GM21381 (cell line): ENCODE data around the gene ZNF254.
"Not testable (repeated sequence)": the region's sequence is repeated elsewhere in the genome, so short reads cannot be mapped to it uniquely, and the experiment has no call there.

ENCODE experiments used
- ATAC-seq: cut with Tn5 transposase; IDR thresholded peaks from one replicate; pipeline ENCODE4 v1.9.1; 2021; ENCODE audit warnings: mild to moderate bottlenecking, moderate library complexity; ENCODE audit not compliant: unreplicated experiment

ZNF254 gene

GRCh38 chr19:24071078-24071477 is 15.9 kb upstream of the ZNF254 start:
- ATAC-seq, result no peak

DNA sequence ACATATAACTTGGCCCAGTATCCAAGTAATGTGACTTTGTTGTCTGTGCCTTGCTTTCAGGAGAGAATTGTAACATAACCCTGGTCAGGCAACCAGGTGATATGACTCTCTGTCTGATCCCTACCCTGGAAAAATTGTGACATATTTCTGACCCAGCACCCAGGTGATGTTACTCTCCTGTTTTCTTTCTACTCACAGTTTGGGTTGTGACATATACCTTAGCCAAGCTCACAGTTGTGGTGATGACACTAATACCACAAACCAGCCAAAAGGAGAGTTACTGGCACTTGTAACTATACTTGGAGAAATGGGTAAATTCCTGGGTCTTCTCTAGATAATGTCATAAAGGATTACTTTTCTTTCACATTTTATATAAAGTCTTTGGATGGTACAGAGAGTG is 14.3 kb upstream of the ZNF254 start:
- no peak for ATAC-seq

- no peak for ATAC-seq
Measured at GRCh38 chr19:24073807-24074206, 13.2 kb upstream of the ZNF254 start.

- no peak for ATAC-seq
Measured at GRCh38 chr19:24074720-24075454, 12.1 kb upstream of the ZNF254 start.

DNA sequence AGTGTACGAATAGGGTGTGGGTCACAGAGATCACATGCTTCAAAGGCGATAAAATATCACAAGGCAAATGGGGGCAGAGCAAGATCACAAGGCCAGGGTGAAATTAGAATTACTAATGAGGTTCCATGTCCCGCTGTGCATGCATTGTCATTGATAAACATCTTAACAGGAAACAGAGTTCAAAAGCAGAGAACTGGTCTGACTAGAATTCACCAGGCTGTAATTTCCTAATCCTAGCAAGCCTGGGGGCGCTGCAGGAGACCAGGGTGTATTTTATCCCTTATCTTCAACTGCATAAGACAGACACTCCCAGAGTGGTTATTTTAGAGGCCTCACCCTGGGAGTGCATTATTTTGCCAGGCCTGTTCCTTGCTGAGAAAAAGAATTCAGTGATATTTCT is 11.5 kb upstream of the ZNF254 start:
- ATAC-seq, result not testable (repeated sequence)

DNA sequence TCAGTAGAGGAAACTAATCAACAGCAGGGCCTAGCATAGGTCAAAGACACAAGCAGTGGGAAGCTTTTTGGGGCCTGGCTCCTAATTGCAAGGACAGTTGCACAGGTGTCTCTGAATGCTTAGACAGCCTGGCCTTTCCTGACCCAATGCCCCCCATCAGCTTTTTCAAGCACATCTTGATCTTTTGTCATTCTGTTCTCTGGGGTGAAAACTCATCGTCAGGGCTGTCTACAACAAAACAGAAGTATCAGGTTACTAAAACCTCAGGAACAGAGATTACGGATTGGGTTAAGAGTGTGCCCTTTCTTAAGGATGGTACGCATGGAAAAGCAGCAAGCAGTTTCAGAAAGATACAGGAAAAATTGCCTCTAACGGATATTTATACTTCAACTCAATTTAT is 8.3 kb upstream of the ZNF254 start:
- no peak for ATAC-seq

DNA sequence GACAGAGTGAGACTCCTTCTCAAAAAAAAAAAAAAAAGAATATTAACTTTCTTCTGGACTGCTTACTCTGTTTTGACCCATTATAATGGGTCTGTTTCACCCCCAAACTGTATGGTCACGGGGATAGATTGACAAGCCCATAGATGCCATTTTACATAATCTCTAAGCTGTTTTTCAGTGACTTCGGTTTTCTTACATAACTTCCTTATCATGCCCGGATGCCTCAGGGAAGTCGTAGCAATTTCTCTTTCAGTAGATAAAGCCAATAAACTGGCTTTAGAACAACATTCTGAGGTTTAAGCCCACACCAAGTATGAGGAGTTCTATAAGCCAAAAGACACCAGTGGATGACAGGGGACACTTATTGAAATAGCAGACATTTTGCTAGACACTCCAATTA is 5.9 kb upstream of the ZNF254 start:
- ATAC-seq, result no peak

DNA sequence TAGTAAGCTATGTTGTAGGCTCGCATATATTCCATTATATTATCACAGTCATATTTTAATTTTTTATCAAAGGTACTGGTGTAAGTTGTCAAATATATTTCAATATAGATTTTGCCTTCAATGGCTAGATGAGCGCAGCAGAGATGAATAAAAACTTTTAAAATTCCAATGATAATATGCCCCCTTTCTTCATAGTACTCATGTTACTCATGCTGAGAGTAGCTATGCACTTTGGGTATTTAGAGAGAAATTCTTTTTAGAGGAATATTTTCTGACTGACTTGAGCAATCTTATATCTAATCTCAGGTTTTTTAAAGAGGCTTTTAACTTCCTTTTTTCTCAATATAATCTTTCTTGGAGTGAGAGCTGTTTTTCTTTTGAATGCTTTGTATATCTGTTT is 11.4 kb downstream of the ZNF254 start:
- ATAC-seq, result no peak

DNA sequence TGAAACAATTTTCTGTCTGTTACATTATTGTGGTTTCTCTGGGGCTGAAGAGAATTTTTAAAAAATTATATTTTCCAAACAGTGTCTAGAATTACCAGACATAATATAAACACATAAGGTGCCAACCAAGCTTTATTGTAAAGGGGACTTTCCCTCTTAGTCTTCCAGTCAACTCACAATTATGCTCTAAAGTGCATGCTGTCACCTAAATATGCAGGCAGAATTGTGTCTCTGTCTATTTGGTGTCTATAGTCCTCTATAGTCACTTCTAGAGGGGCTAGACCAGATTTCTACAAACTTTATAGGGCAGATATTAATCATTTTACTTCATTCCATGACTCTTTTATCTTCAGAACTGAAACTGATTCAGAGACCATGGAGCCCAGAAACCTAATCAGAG is 12.8 kb downstream of the ZNF254 start:
- no peak for ATAC-seq

DNA sequence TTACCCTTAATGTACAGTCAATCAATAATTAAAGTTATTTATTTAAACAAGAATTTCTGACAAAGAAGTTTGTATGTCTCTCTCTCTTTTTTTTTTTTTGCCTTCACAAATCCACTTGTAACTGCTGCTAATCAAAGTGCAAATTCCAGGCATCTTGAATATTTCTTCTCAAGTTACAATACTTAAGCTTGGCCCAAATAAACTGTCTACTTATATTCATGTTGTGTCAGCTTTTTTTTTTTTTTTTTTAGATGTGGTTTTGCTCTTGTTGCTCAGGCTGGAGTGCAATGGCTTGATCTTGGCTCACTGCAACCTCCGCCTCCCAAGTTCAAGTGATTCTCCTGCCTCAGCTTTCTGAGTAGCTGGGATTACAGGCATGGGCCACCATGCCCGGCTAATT is 13.6 kb downstream of the ZNF254 start:
- not testable (repeated sequence) for ATAC-seq

DNA sequence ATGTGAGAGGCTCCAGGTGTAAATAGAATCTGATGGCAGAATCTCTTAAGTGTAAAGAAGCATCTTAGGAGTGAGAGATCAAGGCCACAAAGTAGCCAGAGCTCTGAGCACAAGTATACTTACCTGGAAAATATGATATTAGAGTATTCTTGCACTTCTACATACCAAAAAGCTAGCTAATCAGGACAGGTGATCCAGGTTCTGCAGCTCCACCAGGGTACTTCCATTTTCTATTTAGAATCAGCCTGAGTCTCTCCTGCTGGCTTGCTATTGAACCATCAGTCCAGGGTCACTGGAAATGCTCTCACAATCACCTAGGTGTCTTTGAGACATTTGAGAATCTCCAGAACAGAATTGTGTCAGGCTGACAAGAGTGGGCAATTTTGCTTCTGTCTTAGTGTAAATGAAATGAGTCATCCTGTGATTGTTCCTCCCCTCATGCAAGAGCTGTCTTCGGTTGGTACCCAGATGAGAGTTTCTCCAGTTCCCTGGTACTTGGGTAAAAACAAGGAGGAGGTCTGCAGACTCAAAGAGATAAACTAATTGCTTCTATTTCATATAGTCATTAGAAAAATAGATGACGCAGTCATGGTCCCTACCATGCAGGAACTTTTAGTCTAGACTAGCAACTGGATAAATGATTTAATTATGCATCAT is 14.6 kb downstream of the ZNF254 start:
- ATAC-seq, result no peak

- ATAC-seq, result no peak
Measured at GRCh38 chr19:24127601-24128000, 40.6 kb downstream of the ZNF254 start.

DNA sequence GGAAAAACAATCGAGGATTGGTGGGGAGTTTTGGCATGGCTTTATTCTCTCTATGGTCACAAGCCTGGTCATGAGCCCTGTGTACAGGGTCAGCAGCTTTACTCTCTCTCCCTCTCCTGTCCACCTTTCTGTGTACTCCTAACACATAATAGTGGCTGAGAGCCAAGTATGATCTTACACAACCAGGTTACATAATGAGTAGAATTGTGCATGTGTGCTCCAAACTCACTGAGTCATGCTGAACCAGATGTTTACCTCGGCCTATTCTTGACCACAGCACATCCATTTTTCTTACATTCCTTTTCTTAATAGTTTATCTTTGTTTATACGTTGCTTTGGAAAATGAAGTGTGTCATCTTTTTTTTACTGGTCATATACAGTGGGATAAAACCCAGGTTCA is 53.1 kb downstream of the ZNF254 start:
- ATAC-seq, result no peak

DNA sequence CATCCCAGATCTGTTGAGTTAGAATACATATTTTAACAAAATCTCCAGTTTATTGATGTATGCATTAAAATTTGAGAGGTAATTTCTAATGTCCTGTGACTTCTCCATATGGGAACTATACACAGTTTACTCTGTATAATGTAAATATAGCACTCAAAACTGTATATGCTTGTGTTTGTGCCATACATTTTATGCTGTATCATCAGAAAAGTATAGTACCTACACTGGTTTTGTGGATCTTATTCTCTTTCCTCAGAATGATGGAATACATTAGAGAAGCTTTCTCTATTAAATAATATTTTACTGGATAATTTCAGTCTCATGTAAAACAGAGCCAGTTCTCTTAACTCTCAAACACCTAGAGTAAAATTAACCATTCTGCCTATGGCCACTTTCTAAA is 53.6 kb downstream of the ZNF254 start:
- no peak for ATAC-seq

GRCh38 chr19:24141612-24142011 is 54.6 kb downstream of the ZNF254 start:
- ATAC-seq, result no peak

DNA sequence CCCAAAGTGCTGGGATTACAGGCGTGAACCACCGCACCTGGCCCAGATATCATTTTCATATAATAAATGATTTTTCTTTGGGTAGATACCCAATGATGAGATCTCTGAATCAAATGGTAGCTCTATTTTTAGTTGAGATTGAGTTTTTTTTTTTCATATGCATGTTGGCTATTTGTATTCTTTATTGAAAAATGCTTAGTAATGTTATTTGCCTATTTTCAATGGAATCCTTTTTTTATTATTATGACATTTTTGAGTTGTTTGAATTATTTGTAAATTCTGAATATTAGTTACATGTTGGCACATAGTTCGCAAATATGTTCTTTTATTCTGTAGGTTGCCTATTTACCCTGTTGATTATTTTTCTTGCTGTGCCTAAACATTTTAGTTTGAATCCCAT is 55.8 kb downstream of the ZNF254 start:
- no peak for ATAC-seq

DNA sequence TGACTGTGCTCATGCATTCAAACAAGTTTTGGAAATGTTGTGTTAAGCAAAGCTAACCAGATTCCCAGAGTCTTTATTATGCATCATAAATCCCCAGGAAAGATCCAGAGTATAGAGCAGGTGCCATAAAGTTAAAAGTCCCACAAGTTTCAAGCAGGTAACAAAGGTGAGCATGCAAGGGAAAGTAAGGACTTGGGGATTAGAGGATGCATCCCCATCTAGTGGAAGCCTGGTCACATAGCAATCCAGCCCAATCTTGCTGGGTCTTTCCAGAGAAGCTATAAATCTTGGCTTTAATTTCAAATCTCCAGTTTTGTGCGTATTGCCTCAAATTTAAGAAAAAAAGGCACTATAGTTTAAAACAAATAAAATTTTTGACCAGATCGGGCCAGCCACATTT is 72.7 kb downstream of the ZNF254 start:
- no peak for ATAC-seq

DNA sequence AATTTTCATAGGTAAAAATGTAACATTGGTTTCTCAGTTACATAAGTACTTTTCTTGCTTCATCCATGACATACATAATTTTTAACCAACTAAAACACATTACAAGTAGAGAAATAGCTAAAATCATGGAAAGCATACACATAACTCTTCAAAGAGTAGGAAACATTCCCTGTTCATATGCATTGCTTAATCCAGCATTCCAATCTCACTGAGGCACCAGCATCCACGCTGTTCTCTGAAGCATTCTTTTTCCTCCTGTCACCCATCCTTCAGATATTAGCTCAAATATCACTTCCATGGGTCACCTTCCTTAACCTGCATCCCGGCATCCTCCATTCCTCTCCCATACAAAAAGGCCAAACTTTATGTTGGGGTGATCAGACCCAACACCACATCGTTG is 79.1 kb downstream of the ZNF254 start:
- ATAC-seq, result no peak

GRCh38 chr19:24173882-24174281 is 86.9 kb downstream of the ZNF254 start:
- ATAC-seq, result no peak

DNA sequence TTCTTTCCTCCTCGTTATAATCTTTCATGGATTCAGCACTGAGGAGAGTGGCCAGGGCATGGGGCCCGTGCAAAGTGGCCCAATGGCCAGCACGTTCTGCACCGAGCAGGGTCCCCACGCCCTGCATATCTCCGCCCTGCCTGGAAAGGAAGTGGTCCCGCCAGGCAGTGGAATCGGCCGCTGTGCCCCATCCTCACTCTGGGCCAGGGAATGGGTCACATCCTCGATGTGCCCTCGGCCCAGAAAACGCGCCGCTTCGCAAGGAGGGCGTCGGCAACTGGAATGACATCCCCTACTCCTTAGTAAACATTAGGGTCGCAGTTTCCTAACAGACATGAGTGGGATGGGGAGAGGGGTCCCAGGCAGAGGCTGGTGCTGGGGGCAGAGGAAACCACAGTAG is 90.7 kb downstream of the ZNF254 start:
- no peak for ATAC-seq

DNA sequence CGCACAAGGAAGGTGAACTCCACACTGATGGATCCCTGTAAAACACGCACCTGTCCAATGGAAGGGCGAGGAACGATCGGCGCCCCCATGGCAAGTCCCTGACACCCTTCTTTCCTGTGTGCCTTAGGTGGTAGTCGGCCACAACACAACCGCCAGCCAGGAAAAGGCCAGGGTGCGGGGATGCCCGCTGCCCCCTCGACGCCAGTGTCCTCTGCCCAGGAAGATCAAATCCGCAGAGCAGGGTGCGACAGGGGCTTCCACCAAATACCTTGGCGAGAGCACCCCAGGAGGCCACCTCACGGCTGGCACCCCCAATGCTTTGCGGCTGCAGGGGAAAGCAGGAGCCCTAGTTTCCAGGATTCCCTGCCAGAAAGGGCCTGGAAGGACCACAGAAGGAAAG is 91.2 kb downstream of the ZNF254 start:
- ATAC-seq, result no peak
